Hematopoietic multipotent progenitor cell treated with erythropoietin and hydrocortisone succinate and interleukin-3 and kit ligand, for 8 days (in vitro differentiated cells): ENCODE measurements around the gene REL.
A peak's percentile ranks its signal among the peaks of the same experiment; 100 is the strongest.
"Not testable (repeated sequence)": the region's sequence is repeated elsewhere in the genome, so short reads cannot be mapped to it uniquely, and the experiment has no call there.

Experiments used
- DNase-seq: peaks from one replicate; pipeline ENCODE4 v3.0.0-alpha.2; 2015

Gene REL

DNA sequence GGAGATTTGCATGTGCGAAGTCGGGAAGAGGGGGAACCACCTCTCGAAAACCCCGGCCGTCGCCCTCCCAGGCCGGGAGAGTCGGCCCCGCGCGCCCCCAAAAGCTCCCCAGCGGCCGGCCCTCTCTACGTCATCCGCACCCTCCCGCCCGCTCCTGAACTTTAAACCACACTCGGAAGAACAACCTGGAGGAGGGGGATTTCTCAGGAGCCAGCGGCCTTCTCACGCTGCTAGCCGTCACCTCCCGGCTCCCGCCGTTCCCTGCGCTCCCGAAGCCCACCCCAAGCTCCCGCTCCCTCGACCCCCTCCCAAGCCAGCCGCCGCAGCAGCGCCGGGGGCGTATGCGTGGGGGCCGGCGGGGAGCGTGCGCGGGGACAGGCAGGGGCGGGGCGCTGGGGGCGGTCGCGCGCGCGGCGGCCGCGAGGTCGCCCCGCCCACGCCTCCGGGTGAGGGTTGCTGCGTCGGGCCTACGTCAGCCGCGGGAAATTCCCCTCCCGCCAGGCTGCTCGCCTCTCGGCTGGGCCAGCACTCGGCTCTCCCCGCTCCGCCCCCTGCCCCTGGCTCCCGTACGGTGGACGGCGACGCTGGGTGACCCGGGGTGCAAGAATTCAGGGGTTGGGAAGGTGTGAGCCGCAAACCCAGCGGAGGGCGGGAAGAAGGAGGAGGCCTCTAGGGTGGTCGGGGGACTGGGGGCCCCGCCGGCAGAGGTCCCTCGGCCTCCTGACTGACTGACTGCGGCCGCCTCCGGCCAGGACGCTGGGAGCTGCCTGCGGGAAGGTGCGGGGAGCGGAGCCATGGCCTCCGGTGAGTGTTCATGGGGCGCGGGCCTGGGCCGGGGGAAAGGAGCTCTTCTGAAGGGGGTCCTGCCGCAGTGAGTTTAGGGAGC lies at the start of gene REL:
Gene REL (plus strand): TSS at position 528 of the 886 bp plus-strand sequence. CDS start 267 bp downstream, at position 795.
- peak; percentile 87 for DNase-seq

DNA sequence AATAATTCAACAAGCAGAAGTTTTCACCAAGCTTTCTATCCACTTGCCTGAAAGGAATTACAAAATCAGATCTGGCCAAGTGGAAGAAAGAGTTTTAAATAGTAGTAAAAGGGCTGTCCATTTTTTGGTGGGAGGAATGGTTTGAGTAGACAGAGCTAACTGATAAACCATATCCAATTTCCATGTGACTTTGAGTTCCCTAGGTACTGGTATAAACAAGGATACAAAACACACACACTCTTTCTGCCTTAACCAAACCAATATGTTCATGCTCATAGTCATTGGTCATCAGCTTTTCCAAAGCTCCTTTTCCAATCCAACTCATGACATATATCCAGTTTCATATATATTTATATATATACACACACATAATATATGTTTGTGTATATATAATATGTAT lies 49.5 kb upstream of the REL start:
- no peak for DNase-seq

DNA sequence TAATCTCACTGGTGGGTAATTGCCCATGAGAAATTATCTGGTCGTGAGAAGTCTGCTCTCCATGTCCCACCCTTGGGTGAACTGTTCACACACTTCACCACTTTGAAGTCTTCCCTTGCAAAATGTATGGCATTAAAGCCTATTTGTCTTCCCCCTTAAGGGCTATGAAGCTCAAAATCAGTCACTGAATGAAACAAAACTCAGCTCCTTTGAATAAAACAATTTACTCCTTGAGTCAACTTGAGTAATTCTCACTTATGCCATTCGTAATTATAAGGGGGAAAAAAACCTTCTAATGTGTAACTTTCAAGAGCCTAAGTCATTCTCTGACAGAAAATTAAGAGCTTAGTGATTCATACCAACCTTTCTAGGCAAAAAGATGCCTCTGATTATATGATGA lies 48.8 kb upstream of the REL start:
- no peak for DNase-seq

DNA sequence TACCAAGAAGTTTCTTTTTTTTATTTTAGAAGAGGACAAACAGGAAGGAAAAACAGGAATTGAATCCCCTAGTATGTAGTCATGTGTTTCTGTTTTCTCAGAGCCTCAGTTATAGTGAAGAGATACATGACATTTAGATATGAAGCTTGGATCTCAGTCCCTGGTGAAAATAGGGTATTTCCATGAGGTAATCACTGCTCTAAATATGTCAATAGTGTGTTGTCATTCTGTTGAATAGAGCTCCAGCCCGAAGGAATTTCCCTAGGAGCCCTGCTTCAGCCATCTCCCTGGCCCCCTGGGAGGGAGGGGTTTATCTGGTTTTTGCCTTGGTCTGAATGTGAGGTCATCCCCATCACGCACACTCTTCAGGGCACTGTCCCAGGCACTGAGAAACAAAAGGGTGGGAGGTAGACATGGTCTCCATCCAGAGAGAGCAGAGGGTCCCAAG lies 47.1 kb upstream of the REL start:
- no peak for DNase-seq

DNA sequence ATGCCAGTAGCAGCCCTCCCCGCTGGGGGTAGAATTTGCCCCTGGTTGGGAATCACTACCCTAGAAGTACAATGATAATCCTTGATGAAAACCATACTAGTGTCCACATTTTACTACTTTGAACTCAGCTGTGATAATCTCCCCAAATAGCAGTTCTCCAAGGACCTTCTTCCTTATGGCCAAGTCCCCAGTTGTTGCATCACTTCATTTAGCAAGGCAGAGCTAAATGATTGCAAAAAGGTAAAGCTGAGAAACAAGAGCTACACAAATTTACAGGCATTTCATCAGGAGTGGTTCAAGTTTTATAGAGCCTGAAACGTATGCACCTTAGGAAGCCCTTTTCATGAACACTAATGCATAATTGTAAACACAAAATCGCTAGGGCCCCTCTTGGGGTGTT lies 44.9 kb upstream of the REL start:
- DNase-seq: no peak

DNA sequence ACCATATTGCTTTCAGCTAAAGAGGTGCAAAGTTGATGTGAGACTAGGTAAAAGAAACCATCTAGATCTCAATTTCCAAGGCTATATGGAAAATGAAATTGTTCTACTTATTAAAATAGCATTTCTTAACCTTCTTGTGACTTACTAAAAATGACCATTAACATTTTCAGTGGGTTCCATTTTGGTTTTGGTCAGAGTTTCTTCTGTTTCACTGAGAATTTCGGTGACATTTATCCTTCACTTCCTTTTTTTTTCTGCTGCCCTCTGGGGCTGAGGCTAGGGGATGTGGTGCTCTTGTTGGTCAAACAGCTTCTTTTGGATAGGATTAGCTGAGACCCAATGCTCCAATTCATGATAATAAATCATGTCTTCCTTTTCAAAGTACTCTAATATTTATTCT lies 44.3 kb upstream of the REL start:
- DNase-seq: no peak

DNA sequence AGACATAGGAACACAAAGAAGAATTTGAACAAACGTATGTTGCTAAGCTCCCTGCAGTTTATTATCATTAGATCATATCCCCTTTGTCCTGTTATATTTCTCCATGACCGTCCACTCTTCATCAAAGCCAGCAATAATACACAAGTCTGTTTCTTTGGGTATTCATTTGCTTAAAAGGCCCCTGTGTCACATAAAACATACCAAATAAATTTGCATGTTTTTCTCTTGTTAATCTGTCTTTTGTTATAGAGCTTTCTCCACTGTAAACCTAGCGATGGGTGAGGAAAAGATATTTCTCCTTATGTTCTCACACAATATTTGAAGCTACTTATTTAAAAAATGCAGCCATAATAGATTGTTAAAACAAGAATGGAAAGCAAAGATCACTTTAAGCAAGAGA lies 42.9 kb upstream of the REL start:
- DNase-seq: no peak

DNA sequence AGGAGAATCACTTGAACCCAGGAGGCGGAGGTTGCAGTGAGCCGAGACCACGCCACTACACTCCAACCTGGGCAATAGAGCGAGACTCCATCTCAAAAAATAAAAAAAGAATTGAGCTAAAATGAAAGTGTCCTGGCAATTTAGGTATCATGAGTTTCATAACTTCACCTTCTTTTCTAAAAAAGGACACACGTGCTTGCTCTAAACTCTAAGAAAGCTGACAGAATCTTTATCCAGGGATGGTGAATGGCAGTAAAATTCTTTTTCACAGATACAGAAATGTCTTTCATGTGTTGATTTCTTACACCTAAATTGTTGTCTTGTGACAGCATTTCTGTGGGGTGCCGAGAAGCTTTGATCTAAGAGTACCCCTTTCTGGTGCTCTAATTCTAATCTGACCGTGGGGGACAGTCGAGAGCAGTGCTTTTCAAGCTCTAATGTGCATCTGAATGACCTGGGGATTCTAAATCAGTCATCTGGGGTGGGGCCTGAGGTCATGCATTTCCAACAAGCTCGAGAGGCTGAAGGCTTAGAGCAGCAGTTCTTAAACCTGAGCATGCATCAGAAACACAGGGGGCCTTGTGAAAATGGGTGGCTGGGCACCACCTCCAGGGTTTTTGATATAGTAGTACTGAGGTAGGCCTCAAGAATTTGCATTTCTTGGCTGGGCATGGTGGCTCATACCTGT lies 42.1 kb upstream of the REL start:
- no peak for DNase-seq

DNA sequence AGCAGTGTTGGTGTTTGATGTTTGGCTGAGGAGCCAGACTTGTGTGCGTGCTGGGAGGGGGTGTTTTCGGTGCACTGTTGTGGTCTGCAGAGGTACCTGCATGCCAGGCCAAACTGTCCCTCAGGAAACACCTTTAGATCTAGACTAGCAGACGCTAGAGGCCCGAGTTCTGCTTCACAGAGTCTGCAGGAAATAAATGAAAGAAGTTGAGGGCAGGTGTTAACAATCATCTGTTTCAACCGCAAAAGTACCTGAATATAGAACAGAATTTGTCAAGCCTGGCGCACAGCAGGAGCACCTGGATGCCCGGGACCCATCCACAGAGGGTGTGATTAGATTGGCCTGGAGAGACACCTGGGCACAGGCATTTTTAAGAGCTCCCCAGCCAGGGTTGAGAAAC lies 40.5 kb upstream of the REL start:
- no peak for DNase-seq

DNA sequence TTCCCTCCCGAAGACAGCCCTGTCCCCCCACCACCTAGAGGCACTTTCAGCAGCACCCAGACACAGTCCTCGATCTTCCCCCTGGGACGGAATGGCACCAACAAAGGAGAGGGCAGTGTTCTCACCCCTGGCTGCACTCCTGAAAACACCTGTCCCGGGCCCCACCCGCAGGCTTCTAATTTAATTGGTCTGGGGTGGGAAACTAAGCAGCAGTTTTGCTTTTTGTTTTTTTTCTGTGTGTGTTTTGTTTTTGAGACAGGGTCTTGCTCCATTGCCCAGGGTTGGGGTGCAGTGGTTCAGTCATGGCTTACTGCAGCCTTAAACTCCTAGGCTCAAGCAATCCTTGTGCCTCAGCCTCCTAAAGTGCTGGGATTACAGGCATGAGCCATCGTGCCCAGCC lies 38.4 kb upstream of the REL start:
- DNase-seq: no peak

DNA sequence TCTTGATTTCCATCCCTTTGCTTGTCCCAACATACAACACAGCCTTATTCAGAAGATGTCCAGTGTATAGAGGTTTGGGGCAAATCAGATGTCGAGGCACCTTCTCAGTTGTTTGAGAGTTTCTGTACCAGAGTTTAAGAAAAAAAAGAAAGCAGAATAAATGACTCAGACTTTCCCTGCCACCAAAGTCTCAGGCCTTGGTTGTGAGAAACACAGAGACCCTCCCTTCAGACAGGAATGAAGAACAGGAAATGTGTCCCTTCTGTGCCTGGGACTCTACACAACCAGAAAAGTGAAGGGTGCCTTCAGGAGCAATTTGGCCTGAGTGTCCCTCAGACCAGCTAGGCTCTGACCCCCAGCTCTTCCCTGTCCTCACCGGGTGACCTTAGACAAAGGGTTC lies 37.3 kb upstream of the REL start:
- DNase-seq: no peak

DNA sequence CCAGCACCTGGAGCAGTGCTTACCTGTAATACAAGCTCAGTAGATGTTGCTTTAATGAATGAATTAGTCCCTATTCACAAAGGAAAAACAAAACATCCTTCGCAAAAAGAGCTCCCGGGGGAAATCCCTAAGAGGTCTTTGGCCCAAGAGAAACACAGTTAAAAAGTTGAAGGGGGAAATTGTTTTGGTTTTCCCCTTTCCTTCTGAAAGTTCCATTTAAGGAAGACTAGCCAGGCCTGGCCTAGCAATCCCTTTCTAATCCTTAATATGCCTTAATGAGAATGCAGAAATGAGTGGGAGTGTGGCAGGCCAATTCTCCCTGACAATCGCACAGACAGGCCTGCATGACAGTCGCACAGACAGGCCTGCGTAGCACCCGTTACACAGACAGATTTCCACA lies 33.5 kb upstream of the REL start:
- DNase-seq: no peak

DNA sequence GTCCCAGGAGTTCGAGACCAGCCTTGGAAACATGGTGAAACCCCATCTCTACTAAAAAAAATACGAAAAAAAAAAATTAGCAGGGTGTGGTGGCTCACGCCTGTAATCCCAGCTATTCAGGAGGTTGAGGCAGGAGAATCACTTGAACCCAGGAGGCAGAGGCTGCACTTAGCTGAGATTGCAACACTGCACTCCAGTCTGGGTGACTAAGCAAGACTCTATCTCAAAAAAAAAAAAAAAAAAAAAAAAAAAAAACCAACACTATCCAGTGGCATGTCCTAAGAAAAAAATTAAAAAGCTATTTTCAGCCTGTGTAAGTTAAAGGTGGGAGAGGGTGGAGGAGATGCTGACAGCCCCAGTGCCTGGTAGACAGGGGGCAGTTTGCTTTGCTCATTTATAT lies 32.2 kb upstream of the REL start:
- DNase-seq: no peak

DNA sequence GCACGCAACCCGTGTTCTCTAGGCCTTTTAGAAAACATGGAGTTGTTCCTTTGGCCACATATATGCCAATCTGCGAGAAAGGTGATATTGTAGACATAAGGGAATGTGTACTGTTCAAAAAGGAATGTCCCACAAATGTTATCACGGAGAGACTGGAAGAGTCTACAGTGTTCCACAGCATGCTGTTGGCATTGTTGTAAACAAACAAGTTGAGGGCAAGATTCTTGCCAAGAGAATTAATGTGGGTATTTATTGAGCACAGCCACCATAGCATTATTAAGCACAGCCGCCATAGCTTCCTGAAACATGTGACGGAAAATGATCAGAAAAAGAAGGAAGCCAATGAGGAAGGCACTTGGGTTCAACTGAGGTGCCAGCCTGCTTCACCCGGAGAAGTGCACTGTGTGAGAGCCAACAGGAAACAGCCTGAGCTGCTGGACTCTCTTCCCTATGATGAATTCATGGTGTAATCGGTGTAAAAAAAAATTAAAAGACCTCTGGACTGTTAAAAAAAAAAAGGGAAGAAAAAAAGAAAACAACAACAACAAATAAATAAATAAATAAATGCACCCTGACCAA lies 29.0 kb upstream of the REL start:
- DNase-seq: no peak

DNA sequence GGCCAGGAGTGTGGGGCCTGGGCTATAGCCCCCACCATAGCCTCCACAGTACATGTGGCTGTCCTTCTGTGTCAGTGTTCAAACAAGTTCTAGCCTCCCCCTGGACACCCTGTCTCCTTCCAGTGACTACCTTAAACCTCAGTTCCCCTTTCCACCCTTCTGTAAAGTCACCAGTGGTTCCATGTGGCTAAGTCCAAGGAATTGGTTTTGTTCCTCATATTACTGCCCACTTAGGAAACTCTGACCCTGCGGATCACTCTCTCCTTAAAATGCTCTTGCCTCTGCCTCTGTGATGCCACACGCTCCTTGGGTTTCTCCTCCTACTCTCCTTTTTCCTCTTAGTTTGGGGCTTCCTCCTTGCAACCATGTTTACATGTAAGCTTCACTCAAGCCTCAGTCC lies 27.8 kb upstream of the REL start:
- no peak for DNase-seq

DNA sequence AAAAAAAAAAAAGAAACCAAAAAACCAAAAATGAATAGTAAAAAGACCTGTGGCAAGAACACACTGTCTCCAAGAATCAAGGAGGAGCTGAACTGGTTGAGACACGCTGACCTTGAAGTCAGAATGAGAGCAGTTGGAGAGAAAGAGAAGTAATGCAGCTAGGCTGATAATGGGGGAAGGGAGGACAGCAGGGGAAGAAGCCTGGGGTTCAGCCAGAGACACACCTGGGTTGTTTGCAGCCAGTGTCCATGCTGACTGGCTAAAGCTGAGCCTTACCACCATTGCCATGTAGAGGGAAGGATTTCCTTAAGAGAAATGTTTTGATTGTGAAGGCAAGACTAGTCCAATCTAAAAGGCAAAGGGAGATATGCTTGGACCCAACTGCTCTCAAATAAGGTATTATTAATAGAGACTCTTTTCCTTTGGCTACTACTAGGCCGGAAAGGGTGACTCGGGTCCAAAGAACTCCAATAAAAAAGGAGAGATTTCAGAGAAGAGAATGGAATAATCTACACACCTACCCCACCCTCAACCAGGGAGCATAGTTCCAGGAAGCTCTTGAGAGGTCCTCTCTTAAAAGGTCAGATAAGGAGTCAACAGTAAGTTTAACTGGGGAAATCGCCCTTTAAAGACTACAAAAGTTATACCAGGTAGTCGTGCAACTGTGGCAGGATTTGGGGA lies 25.2 kb upstream of the REL start:
- no peak for DNase-seq

DNA sequence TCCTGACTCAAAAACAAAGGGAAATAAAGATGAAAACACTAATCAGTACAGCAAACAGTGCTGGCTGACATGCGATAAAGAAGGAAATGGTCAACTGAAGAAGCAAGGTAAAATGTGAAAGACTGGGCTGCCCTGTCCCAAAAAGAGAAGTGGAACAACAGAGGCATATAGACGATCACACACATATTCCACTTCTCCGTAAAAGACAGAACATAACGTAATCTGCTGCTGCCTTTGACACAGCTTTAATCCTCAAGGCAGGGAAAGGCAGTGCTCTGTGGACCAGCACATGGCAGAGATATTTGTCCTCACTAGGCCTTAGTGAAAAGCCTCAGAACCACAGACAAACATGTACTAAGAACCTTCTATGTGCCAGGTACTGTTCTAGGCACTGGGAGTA lies 24.3 kb upstream of the REL start:
- DNase-seq: no peak

DNA sequence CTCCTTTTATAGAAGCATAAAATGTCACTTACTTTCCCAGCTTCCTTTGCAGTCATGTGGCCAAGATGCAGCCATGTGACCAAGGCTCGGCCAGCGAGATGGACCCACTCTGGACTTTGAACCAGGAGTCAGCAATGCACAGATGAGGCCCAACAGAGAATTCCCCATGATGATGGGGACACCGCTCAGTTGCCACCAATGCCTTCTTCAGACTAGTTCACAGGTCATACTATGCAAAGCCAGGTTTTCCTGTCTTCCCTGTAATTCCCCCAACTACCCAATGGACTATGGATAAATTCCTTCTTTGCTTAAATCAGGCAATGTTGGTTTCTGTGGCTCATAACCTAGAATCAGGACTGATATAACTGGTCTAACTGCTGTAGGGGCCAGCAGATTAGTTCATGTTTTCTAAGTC lies 22.5 kb upstream of the REL start:
- no peak for DNase-seq

DNA sequence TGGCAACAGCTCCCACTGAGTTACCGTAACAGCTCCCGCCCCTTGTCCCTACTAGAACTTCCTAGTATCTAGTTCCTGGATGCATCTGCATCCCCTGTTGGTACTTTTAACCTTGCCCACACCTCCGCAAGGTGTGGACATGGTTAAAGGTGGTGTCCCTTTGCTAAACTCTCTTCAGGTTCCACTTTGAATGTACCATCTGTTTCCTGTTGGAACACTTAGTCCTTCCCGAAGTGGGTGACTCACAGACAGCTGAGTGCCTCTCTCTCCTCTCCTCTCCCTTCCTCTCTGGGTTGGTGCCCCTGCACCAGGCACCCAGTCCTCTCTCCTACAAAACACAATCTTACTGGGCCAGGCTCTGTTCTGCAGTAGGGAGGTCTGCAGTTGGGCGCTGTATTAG lies 19.6 kb upstream of the REL start:
- no peak for DNase-seq

DNA sequence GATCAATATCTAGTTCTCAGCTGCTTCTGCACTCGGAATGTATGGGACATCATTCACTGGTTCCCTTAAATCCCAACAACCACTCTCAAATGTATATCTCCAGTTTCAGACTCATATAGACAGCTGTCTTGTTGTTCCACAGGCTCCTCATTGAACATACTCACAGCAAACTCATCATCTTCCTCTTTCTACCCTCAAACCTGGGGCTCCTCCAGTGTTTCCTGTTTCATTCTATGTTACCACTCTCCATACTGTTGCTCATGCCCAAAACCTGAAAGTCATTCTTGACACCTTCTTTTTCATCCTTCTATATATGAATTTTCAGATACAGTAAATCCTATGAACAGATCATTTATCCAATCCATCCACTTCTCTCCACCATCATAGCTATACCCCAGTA lies 18.7 kb upstream of the REL start:
- no peak for DNase-seq

DNA sequence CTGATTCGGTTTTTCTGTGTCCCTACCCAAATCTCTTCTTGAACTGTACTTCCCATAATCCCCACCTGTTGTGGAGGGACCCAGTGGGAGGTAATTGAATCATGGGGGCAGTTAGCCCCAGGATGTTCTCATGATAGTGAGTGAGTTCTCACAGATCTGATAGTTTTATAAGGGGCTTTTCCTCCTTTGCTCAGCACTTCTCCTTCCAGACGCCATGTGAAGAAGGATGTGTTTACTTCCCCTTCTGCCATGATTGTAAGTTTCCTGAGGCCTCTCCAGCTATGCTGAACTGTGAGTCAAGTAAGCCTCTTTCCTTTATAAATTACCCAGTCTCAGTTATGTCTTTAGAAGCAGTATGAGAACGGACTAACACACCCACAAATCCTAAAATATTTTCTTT lies 16.0 kb upstream of the REL start:
- not testable (repeated sequence) for DNase-seq

DNA sequence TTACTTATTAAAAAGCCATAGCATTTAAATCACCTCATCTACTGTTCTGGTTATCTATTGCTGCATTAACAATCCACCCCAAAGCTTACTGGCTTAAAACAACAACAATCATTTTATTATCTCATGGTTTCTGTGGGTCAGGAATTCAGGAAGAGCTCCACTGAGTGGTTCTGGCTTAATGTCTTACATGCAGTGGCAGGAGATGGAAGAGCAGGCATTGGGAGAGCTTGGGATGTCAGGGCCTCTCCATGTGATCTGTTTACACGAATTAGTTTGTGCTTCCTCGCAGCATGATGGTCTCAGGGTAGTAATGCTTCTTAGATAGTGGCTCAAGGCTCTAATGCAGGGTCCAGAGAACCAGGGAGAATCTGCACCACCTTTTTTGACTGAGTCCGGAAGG lies 14.4 kb upstream of the REL start:
- no peak for DNase-seq

DNA sequence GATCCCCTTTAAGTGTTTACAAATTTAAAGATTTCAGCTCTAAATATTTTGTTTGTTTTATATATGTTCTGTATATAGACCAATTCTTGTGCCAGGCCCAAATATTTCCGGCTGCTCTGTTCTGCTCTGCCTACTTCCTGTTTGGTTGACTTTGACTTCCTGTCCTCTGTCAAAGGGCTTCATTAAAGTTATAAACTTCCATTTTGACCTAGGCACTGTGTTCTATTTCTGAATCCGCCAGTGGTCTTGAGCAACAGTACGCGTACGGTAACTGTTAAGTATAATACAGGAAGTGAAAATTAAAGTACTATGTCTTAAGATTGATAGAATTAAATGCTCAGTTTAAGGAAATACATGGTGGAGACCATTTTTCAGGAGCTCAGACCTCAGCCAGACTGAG lies 13.5 kb upstream of the REL start:
- DNase-seq: no peak
